Prostate gland (tissue), 2 donors: ENCODE results near the gene TCF12. TPM values are rescaled to one million over a fixed set of nuclear protein-coding genes. Genes with fewer than 3 reads are reported as not detected.

ENCODE experiments used
- DNase-seq: peaks from one replicate; pipeline ENCODE4 v3.0.0-alpha.2; 2019; ENCODE audit warnings: low spot score
- H3K27ac ChIP-seq, 2 donors: fragments of 200-600 bp; sonication (generic); 2 replicates each; pipeline ENCODE4 v1.5.1; 2017 to 2019
- H3K27me3 ChIP-seq: fragments of 200-600 bp; sonication (generic); replicated peaks from 2 replicates; pipeline ENCODE4 v1.5.1; 2019; ENCODE audit not compliant: insufficient read depth
- H3K36me3 ChIP-seq, 2 donors: fragments of 200-600 bp; sonication (generic); 1 replicate in 1 of 2; 2 replicates in 1 of 2; pipeline versions ENCODE4 v1.5.1 to v1.8.1; 2017 to 2019
- H3K4me1 ChIP-seq: fragments of 200-600 bp; sonication (generic); replicated peaks from 2 replicates; pipeline ENCODE4 v1.5.1; 2019
- H3K4me3 ChIP-seq, 2 donors: fragments of 200-600 bp; sonication (generic); 2 replicates each; pipeline ENCODE4 v1.5.1; 2017 to 2019
- H3K9me3 ChIP-seq: fragments of 200-600 bp; sonication (generic); 2 replicates; pipeline ENCODE4 v1.5.1; 2017
- CTCF ChIP-seq, 4 experiments: fragments of 200-600 bp in 2 of 4; fragments of 450-650 bp in 2 of 4; sonication (generic) in 2 of 4; IDR thresholded peaks; 1 replicate in 3 of 4; 2 replicates in 1 of 4; pipeline ENCODE4 v1.5.1; 2016 to 2019; ENCODE audit warnings: antibody characterized with exemption in 4 of 4, mild to moderate bottlenecking in 2 of 4, moderate library complexity in 2 of 4
- POLR2A ChIP-seq: fragments of 450-650 bp; IDR thresholded peaks from one replicate; pipeline ENCODE4 v1.6.1; 2016; ENCODE audit warnings: antibody characterized with exemption, mild to moderate bottlenecking
- POLR2AphosphoS5 ChIP-seq: sonication (generic); formaldehyde crosslinking; IDR thresholded peaks from one replicate; pipeline ENCODE4 v1.6.1; 2017; ENCODE audit warnings: antibody characterized with exemption
- WGBS: methylation state at CpG from one replicate; pipeline ENCODE4 v1.1.5; 2018; 5-methylcytosine and 5-hydroxymethylcytosine counted together
- intact Hi-C: fragments of 100-400 bp; cut with DNase I; formaldehyde crosslinking; loops from one replicate; pipeline ENCODE4 v1.14.2; 2022
- total RNA-seq, 2 donors: library from RNA; depleted of rRNA; stranded (reverse); fragments of >200 nt; gene quantifications; one replicate each; pipeline ENCODE4 v1.1.0, GENCODE V29; 2016

Gene TCF12
- total RNA-seq, 2 donors from 2014 or later: 95.4 to 123 TPM

- TF ChIP-seq POLR2AphosphoS5: no peak
- no peak for TF ChIP-seq CTCF (IDR thresholded peaks at IDR 0.05)
- no peak for TF ChIP-seq POLR2A
- WGBS: 72% methylated on average over 7 of the region's 7 CpGs
- Histone ChIP-seq H3K4me1 (no peaks in the 10 kb centered on the region), H3K27ac (no peak overlapping the region), H3K27me3 (no peaks in the 10 kb centered on the region), H3K9me3 (no peaks in the 10 kb centered on the region), H3K4me3 (no peak overlapping the region), H3K36me3 (no peaks in the 10 kb centered on the region)
- no peak for DNase-seq
- intact Hi-C loops: no loop called here
Observed at GRCh38 chr15:56910801-56911200, 7.6 kb upstream of the TCF12 start.

GRCh38 chr15:56913241-56913640 is 5.2 kb upstream of the TCF12 start:
- intact Hi-C loops: no loop called here
- H3K4me3 ChIP-seq: no peak overlapping the region
- H3K36me3 ChIP-seq: no peaks in the 10 kb centered on the region
- H3K27me3 ChIP-seq: no peaks in the 10 kb centered on the region
- no peak for TF ChIP-seq POLR2A
- no peak for TF ChIP-seq POLR2AphosphoS5
- no peak for TF ChIP-seq CTCF (IDR thresholded peaks at IDR 0.05)
- H3K4me1 ChIP-seq: peaks cover 4% of the 10 kb centered on the region
- H3K27ac ChIP-seq: no peak overlapping the region
- no peaks in the 10 kb centered on the region for H3K9me3 ChIP-seq
- no peak for DNase-seq
- 92% methylated on average over 3 of the region's 3 CpGs for WGBS

GRCh38 chr15:56913670-56914069 is 4.8 kb upstream of the TCF12 start:
- TF ChIP-seq CTCF (IDR thresholded peaks at IDR 0.05): no peak
- no peak for TF ChIP-seq POLR2AphosphoS5
- no peak for TF ChIP-seq POLR2A
- Histone ChIP-seq H3K27ac (no peak overlapping the region), H3K27me3 (no peaks in the 10 kb centered on the region), H3K36me3 (no peaks in the 10 kb centered on the region), H3K9me3 (no peaks in the 10 kb centered on the region), H3K4me3 (no peak overlapping the region), H3K4me1 (peaks cover 4% of the 10 kb centered on the region)
- no peak for DNase-seq
- intact Hi-C loops: no loop called here
- WGBS: 77% methylated on average over 2 of the region's 2 CpGs

- intact Hi-C loops: loop anchor here (5.0 kb wide), 4 partner anchors 94 to 391 kb away; no protein-coding TSS in a partner anchor
- Histone ChIP-seq H3K27ac (no peak overlapping the region), H3K9me3 (no peaks in the 10 kb centered on the region), H3K4me3 (no peak overlapping the region), H3K27me3 (no peaks in the 10 kb centered on the region), H3K4me1 (peaks cover 6% of the 10 kb centered on the region), H3K36me3 (no peaks in the 10 kb centered on the region)
- WGBS: 86% methylated on average over 4 of the region's 4 CpGs
- TF ChIP-seq POLR2AphosphoS5 (no peak), POLR2A (no peak), CTCF (IDR thresholded peaks at IDR 0.05) (no peak)
- no peak for DNase-seq
Observed at GRCh38 chr15:56915888-56916287, 2.6 kb upstream of the TCF12 start.

- no peaks in the 10 kb centered on the region for H3K36me3 ChIP-seq
- TF ChIP-seq POLR2A: no peak
- no peak for TF ChIP-seq POLR2AphosphoS5
- TF ChIP-seq CTCF (IDR thresholded peaks at IDR 0.05): no peak
- over 99% methylated on average over 8 of the region's 8 CpGs for WGBS
- intact Hi-C loops: loop anchor here (5.0 kb wide), 4 partner anchors 95 to 390 kb away; no protein-coding TSS in a partner anchor
- H3K4me3 ChIP-seq: peak overlapping the region in 1 of 2 donors; percentile 86
- no peaks in the 10 kb centered on the region for H3K27me3 ChIP-seq
- no peak overlapping the region for H3K27ac ChIP-seq
- DNase-seq: no peak
- no peaks in the 10 kb centered on the region for H3K9me3 ChIP-seq
- H3K4me1 ChIP-seq: peaks cover 6% of the 10 kb centered on the region
Observed at GRCh38 chr15:56916825-56917477, 1.5 kb upstream of the TCF12 start.
